Activated CD4-positive, CD25-positive, alpha-beta regulatory T cell treated with anti-CD3 and anti-CD28 coated beads, Interleukin-2, amount 50 U/mL, for 72 hours (primary cell): ENCODE results near the gene RABGEF1.
"Not testable (repeated sequence)": the region's sequence is repeated elsewhere in the genome, so short reads cannot be mapped to it uniquely, and the experiment has no call there.

ENCODE experiments used
- DNase-seq: peaks from one replicate; pipeline ENCODE4 v3.0.0; 2021

RABGEF1 gene

DNA sequence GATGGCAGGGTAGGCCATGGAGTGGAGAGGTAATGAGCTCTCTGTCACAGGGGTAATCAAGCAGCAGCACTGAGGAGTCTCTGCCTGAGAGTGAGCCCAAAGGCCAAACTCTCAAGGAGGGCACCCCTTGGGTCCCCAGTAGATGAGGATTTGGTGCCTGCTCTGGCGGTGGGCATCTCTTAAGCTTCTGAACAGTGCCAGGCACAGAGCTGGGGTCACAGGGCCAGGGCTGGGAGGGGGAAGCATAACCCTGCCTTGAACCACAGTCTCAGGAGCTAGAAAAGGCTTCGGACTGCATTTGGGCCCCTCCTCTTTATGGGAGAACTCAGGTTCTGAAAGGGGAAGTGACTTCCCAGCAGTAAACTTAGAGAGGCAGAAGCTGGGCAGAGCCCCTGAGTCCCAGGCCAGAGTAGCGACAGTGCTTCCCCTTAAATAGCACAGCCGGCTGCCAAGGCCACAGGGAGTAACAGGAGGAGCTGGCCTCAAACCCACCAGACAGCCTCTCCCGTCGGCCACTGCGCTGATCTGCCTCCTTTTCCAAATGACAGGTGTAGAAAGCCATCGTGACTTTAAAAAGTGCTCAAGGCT lies 76.8 kb downstream of the RABGEF1 start:
- DNase-seq = not testable (repeated sequence)

GRCh38 chr7:66817956-66818355 lies 77.4 kb downstream of the RABGEF1 start:
- DNase-seq = not testable (repeated sequence)

DNA sequence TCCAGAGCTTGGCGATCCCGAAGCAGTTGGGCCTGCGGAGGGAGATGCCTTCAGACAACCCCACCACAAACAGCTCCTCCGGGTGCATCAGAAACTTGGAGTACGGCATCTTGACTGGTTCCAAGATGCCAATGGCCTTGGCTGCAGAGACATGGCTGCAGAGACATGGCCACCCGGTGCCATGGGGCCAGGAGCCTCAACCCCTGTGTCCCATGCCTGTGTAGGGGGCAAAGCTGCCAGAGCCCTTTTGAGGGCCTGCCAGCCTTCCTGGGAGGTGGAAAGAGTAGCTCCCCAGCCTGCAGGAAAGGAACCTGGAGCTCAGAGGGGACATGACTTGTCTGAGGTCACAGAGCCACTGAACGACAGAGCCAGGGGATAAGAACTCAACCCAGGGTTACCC lies 83.5 kb downstream of the RABGEF1 start:
- DNase-seq = no peak

- peak; percentile 56 for DNase-seq
These were observed 85.0 kb downstream of the RABGEF1 start for GRCh38 chr7:66825538-66825937.

DNA sequence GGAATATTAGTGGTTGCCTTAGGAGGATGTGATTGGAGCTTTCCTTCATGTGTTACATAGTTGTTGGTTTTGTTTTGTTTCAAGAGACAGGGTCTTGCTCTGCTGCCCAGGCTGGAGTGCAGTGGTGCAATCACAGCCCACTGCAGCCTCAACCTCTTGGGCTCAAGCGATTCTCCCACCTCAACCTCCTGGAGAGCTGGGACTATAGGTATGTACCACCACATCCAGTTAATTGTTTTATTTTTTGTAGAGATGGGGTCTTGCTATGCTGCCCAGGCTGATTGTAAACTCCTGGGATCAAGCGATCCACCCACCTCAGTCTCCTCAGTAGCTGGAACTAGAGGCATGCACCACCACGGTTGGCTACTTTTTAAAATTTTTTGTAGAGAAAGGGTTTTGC lies 86.1 kb downstream of the RABGEF1 start:
- DNase-seq = no peak

DNA sequence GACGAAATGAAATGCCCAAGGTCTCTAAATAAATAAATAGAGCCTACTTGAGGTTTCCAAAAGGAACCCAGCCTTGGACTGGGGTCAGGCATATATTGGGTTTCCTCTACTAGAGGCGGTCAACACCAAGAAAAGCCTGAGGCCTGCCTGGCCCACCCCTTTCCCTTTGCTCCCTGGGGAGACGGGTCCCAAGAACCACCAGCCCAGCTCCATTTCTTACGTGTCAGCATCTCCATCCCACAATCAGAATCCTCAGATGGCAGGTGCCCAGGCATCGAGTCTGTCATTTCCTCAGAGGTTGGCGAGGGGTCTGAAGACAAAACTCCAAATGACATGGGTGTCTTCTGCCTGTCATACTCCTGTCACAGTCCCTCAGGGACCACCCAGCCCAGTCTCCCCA lies 90.4 kb downstream of the RABGEF1 start:
- DNase-seq = not testable (repeated sequence)

- no peak for DNase-seq
These were observed 92.2 kb downstream of the RABGEF1 start for GRCh38 chr7:66832531-66833351.

GRCh38 chr7:66837007-66837406 lies 96.5 kb downstream of the RABGEF1 start:
- peak; percentile 62 for DNase-seq

DNA sequence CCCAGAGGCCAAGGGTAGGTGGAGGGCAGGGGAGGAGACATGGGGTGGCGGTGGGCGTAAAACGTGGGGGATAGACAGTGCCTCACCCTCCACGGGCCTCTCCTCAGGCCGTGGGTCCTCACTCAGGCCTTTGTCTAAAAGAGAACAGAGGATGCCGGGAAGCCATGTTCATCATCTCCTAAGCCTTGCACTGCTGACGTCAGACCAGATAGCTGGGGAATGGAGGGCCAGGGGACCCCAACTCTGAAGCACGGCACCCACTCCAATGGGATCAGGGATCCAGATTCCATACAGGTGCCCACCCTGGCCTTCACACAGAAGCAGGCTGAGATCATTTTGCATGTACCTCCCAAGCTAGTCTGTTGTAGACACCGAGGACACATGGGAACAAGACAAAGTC lies 97.1 kb downstream of the RABGEF1 start:
- DNase-seq = no peak

DNA sequence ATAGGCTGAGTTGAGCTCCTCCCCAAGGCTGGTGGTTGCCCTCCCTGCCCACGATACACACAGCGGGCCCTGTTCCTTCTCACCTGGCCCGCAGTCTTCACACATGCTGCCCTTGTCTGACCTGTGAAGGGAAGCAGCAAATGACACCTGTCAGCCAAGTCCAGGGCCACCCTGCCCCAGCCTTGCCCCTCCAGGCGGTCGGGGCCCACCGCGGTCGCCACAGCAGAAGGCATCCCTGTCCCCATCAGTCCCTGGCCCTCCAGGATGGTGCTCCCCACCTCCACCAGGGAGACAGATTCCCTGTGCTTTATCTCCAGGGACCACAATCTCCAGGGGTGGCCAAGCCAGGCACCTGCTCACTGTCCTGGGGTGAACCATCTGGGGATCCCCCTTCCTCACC lies 99.3 kb downstream of the RABGEF1 start:
- DNase-seq = no peak

GRCh38 chr7:66840316-66840715 lies 99.8 kb downstream of the RABGEF1 start:
- DNase-seq = no peak

GRCh38 chr7:66841898-66842297 lies 101.4 kb downstream of the RABGEF1 start:
- no peak for DNase-seq

DNA sequence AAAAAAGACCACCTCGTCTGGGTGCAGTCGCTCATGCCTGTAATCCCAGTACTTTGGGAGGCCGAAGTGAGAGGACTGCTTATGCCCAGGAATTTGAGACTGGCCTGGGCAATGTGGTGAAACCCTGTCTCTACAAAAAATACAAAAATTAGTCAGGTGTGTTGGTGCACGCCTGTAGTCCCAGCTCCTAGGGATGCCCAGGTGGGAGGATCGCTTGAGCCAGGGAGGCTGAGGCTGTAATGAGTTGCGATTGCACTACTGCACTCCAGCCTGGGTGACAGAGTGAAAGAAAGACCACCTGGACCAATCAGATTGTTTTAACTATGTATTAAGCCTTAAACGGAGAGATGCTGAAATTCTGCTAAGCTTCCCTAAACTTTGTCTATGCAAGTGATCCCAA lies 103.0 kb downstream of the RABGEF1 start:
- DNase-seq = not testable (repeated sequence)

- peak; percentile 99 for DNase-seq
These were observed 104.2 kb downstream of the RABGEF1 start for GRCh38 chr7:66844552-66845378.

GRCh38 chr7:66845379-66846095 lies 105.0 kb downstream of the RABGEF1 start:
- DNase-seq = no peak

GRCh38 chr7:66846096-66846445 lies 105.5 kb downstream of the RABGEF1 start:
- not testable (repeated sequence) for DNase-seq

GRCh38 chr7:66847523-66847855 lies 107.0 kb downstream of the RABGEF1 start:
- not testable (repeated sequence) for DNase-seq

GRCh38 chr7:66847879-66848790 lies 107.6 kb downstream of the RABGEF1 start:
- no peak for DNase-seq

DNA sequence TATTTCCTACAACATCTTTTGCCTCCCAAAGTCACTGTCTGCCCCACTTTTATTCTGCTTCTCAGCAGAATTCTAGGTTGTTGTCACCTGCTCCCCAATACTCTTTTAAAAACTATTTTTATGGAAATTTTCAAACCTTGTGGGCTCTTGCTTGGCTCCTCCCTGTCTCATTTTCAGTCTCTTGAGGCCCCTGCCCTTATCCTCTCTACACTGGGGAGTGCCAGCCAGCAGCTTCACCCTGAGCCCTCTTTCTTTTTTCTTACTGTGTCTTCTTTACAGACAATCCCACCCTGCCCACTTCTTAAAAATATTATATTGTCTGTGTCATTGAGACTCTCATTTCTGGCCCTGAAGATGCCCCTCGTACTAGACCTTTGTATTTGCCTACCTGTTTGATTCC lies 118.8 kb downstream of the RABGEF1 start:
- no peak for DNase-seq

DNA sequence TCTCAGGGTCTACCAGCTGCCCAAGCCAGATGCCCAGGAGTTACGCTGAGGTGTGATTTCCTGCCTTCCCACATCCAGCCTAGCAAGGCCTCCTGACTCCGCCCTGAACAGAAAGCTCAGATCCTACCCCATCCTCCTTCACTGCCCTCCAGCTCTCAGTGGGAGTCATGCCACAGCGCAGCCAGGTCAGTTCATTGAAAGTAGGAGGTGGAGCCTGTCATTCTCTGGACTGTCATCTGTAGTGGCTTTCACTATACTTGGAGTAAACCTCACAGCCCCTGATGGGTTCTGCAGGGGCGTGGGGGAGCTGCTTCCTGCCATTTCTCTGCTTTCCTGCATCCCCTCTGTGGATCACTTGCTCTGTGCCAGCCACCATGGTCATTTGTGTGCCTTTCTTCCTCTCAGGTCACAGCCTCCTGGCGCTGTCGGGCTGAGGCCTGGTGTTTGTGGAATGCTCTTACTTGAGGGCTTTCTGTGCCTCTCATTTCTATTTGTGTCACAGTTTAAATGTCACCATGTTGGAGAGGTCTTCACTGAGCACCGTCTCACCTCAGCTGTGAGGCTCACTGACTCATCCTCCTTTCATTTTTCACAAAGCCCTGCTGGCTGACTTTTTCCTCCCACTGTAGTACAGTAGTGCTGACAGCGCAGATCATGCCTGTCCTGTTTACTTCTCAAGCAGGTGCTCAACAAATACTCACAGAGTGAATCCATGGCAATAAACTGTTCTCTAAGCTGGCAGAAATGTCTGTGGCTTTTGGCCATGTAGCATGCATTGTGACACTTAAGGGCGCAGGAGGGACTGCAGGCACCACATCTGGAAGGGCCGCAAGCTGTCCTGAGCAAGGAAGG lies 119.5 kb downstream of the RABGEF1 start:
- no peak for DNase-seq

GRCh38 chr7:66860767-66861166 lies 120.2 kb downstream of the RABGEF1 start:
- no peak for DNase-seq
